ENCODE data around the gene HFM1. TPM values are rescaled to one million over a fixed set of nuclear protein-coding genes. Genes with fewer than 3 reads are reported as not detected.
"Not testable (repeated sequence)": the region's sequence is repeated elsewhere in the genome, so short reads cannot be mapped to it uniquely, and the experiment has no call there.

Gene HFM1
- polyA plus RNA-seq, 1 donor (not counting 4 experiments of a cell fraction or from before 2014, with no cell fraction given) = not detected

DNA sequence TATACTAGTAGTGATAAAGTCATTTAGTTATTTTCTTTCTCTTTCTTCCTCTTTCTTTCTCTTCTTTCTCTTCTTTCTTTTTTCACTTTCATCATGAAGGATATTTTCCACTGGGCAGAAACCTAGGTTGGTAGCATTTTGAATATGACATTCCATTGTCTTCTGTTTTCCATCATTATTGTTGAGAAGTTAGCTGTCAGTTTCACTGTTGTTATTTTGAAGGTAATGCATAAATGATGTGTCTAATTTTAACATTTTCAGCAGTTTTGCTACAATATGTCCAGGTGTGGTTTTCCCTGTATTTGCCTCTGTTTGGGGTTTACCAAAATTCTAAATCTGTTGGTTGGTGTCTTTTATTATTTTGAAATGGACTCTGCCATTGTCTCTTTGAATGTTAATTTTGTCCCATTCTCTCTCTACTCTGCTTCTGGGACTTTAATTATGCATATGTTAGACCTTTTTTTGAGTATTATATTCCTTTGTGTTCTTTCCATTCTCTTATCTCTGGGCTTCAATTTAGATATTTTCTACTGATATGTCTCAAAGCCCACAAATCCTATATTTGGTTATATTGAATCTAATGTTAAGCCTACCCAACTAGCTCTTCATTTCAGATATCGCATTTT is 96.7 kb downstream of the HFM1 start:
- H3K4me1 ChIP-seq (ENCODE audit: control insufficient read depth, extremely low read depth, insufficient read depth, low read length) = no peaks in the 10 kb centered on the region
- no peak for DNase-seq (ENCODE audit: low read depth, low spot score)
- no peaks in the 10 kb centered on the region for H3K9me3 ChIP-seq (ENCODE audit: control insufficient read depth, low read depth, low read length)
- no peaks in the 10 kb centered on the region for H3K27me3 ChIP-seq (ENCODE audit: control insufficient read depth, extremely low read depth, insufficient read depth, low read length)
- no peak overlapping the region for H3K4me3 ChIP-seq (ENCODE audit: control insufficient read depth in 2 of 3, extremely low read depth in 1 of 3, insufficient read depth in 2 of 3, low read depth in 1 of 3, low read length in 3 of 3)
- no peaks in the 10 kb centered on the region for H3K36me3 ChIP-seq (ENCODE audit: control insufficient read depth in 2 of 2, extremely low read depth in 1 of 2, insufficient read depth in 2 of 2, low read length in 2 of 2)
- no peak overlapping the region for H2AFZ ChIP-seq (ENCODE audit: control insufficient read depth, low read length)
- no peaks in the 10 kb centered on the region for H3K79me2 ChIP-seq (ENCODE audit: control insufficient read depth, insufficient read depth, low read length)
- no peak for TF ChIP-seq EZH2 (IDR thresholded peaks at IDR 0.05; ENCODE audit: low read length)
- TF ChIP-seq, protein P1, sequence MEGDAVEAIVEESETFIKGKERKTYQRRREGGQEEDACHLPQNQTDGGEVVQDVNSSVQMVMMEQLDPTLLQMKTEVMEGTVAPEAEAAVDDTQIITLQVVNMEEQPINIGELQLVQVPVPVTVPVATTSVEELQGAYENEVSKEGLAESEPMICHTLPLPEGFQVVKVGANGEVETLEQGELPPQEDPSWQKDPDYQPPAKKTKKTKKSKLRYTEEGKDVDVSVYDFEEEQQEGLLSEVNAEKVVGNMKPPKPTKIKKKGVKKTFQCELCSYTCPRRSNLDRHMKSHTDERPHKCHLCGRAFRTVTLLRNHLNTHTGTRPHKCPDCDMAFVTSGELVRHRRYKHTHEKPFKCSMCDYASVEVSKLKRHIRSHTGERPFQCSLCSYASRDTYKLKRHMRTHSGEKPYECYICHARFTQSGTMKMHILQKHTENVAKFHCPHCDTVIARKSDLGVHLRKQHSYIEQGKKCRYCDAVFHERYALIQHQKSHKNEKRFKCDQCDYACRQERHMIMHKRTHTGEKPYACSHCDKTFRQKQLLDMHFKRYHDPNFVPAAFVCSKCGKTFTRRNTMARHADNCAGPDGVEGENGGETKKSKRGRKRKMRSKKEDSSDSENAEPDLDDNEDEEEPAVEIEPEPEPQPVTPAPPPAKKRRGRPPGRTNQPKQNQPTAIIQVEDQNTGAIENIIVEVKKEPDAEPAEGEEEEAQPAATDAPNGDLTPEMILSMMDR (optimal IDR thresholded peaks at IDR 0.05 in 1 of 3, IDR thresholded peaks at IDR 0.05 in 1 of 3, conservative IDR thresholded peaks at IDR 0.05 in 1 of 3; ENCODE audit: extremely low read depth in 1 of 3, insufficient read depth in 2 of 3, low read length in 3 of 3) = no peak
- no peak overlapping the region for H3K9ac ChIP-seq (ENCODE audit: control insufficient read depth, extremely low read depth, insufficient read depth, low read length)
- dilution Hi-C loops (cut with MboI; ENCODE audit: extremely low pct_ligation_motif_present, low sequenced_read_pairs) = no loop called here
- H3K9me1 ChIP-seq (ENCODE audit: control insufficient read depth, extremely low read depth, insufficient read depth, low read length) = no peaks in the 10 kb centered on the region
- H3K27ac ChIP-seq (ENCODE audit: control insufficient read depth, insufficient read depth, low read length) = no peak overlapping the region
- no peaks in the 10 kb centered on the region for H4K20me1 ChIP-seq (ENCODE audit: control insufficient read depth, extremely low read depth, insufficient read depth, low read length)
- no peak for FAIRE-seq
- H3K4me2 ChIP-seq (ENCODE audit: control insufficient read depth, extremely low read depth, insufficient read depth, low read depth, low read length) = no peak overlapping the region

DNA sequence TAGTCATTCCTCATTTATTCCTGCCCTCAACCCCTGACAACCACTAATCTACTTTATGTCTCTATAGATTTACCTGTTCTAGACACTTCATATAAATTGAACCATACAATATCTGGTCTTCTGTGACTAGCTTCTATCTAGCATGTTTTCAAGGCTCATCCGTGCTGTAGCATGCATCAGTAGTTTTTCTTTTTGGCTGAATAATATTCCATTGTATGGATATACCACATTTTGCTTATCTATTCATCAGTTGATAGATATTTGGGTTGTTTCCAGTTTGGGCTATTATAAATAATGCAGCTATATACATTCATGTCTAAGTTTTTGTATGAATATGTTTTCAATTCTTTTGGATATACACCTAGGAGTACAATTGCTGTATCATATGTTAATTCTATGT is 101.5 kb downstream of the HFM1 start:
- Histone ChIP-seq H3K4me3 (ENCODE audit: control insufficient read depth in 2 of 3, extremely low read depth in 1 of 3, insufficient read depth in 2 of 3, low read depth in 1 of 3, low read length in 3 of 3) (no peak overlapping the region), H3K79me2 (ENCODE audit: control insufficient read depth, insufficient read depth, low read length) (no peaks in the 10 kb centered on the region), H3K36me3 (ENCODE audit: control insufficient read depth in 2 of 2, extremely low read depth in 1 of 2, insufficient read depth in 2 of 2, low read length in 2 of 2) (no peaks in the 10 kb centered on the region), H3K9me1 (ENCODE audit: control insufficient read depth, extremely low read depth, insufficient read depth, low read length) (no peaks in the 10 kb centered on the region), H3K9ac (ENCODE audit: control insufficient read depth, extremely low read depth, insufficient read depth, low read length) (no peak overlapping the region), H3K9me3 (ENCODE audit: control insufficient read depth, low read depth, low read length) (no peaks in the 10 kb centered on the region), H3K4me1 (ENCODE audit: control insufficient read depth, extremely low read depth, insufficient read depth, low read length) (no peaks in the 10 kb centered on the region), H3K27me3 (ENCODE audit: control insufficient read depth, extremely low read depth, insufficient read depth, low read length) (no peaks in the 10 kb centered on the region), H3K27ac (ENCODE audit: control insufficient read depth, insufficient read depth, low read length) (no peak overlapping the region), H4K20me1 (ENCODE audit: control insufficient read depth, extremely low read depth, insufficient read depth, low read length) (no peaks in the 10 kb centered on the region), H3K4me2 (ENCODE audit: control insufficient read depth, extremely low read depth, insufficient read depth, low read depth, low read length) (no peak overlapping the region), H2AFZ (ENCODE audit: control insufficient read depth, low read length) (no peak overlapping the region)
- TF ChIP-seq EZH2 (IDR thresholded peaks at IDR 0.05; ENCODE audit: low read length) = no peak
- TF ChIP-seq, protein P1 (optimal IDR thresholded peaks at IDR 0.05 in 1 of 3, IDR thresholded peaks at IDR 0.05 in 1 of 3, conservative IDR thresholded peaks at IDR 0.05 in 1 of 3; ENCODE audit: extremely low read depth in 1 of 3, insufficient read depth in 2 of 3, low read length in 3 of 3) = no peak
- FAIRE-seq = no peak
- dilution Hi-C loops (cut with MboI; ENCODE audit: extremely low pct_ligation_motif_present, low sequenced_read_pairs) = no loop called here
- no peak for DNase-seq (ENCODE audit: low read depth, low spot score)

- H3K79me2 ChIP-seq (ENCODE audit: control insufficient read depth, insufficient read depth, low read length); H3K4me3 ChIP-seq (ENCODE audit: control insufficient read depth in 2 of 3, extremely low read depth in 1 of 3, insufficient read depth in 2 of 3, low read depth in 1 of 3, low read length in 3 of 3); dilution Hi-C loops (cut with MboI; ENCODE audit: extremely low pct_ligation_motif_present, low sequenced_read_pairs); H4K20me1 ChIP-seq (ENCODE audit: control insufficient read depth, extremely low read depth, insufficient read depth, low read length); H3K9me3 ChIP-seq (ENCODE audit: control insufficient read depth, low read depth, low read length); H3K36me3 ChIP-seq (ENCODE audit: control insufficient read depth in 2 of 2, extremely low read depth in 1 of 2, insufficient read depth in 2 of 2, low read length in 2 of 2); FAIRE-seq; H3K9me1 ChIP-seq (ENCODE audit: control insufficient read depth, extremely low read depth, insufficient read depth, low read length); DNase-seq (ENCODE audit: low read depth, low spot score); H3K4me1 ChIP-seq (ENCODE audit: control insufficient read depth, extremely low read depth, insufficient read depth, low read length); H3K4me2 ChIP-seq (ENCODE audit: control insufficient read depth, extremely low read depth, insufficient read depth, low read depth, low read length); H3K27ac ChIP-seq (ENCODE audit: control insufficient read depth, insufficient read depth, low read length); H3K27me3 ChIP-seq (ENCODE audit: control insufficient read depth, extremely low read depth, insufficient read depth, low read length); H3K9ac ChIP-seq (ENCODE audit: control insufficient read depth, extremely low read depth, insufficient read depth, low read length); H2AFZ ChIP-seq (ENCODE audit: control insufficient read depth, low read length): not testable (repeated sequence)
Observed at GRCh38 chr1:91288843-91289553, 115.6 kb downstream of the HFM1 start.

DNA sequence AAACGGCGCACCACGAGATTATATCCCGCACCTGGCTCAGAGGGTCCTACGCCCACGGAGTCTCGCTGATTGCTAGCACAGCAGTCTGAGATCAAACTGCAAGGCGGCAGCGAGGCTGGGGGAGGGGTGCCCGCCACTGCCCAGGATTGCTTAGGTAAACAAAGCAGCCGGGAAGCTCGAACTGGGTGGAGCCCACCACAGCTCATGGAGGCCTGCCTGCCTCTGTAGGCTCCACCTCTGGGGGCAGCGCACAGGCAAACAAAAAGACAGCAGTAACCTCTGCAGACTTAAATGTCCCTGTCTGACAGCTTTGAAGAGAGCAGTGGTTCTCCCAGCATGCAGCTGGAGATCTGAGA is 117.7 kb downstream of the HFM1 start:
- H3K36me3 ChIP-seq (ENCODE audit: control insufficient read depth in 2 of 2, extremely low read depth in 1 of 2, insufficient read depth in 2 of 2, low read length in 2 of 2); H3K27ac ChIP-seq (ENCODE audit: control insufficient read depth, insufficient read depth, low read length); H3K4me3 ChIP-seq (ENCODE audit: control insufficient read depth in 2 of 3, extremely low read depth in 1 of 3, insufficient read depth in 2 of 3, low read depth in 1 of 3, low read length in 3 of 3); H2AFZ ChIP-seq (ENCODE audit: control insufficient read depth, low read length); H3K9ac ChIP-seq (ENCODE audit: control insufficient read depth, extremely low read depth, insufficient read depth, low read length); H3K4me1 ChIP-seq (ENCODE audit: control insufficient read depth, extremely low read depth, insufficient read depth, low read length); H3K27me3 ChIP-seq (ENCODE audit: control insufficient read depth, extremely low read depth, insufficient read depth, low read length); H3K79me2 ChIP-seq (ENCODE audit: control insufficient read depth, insufficient read depth, low read length); dilution Hi-C loops (cut with MboI; ENCODE audit: extremely low pct_ligation_motif_present, low sequenced_read_pairs); H4K20me1 ChIP-seq (ENCODE audit: control insufficient read depth, extremely low read depth, insufficient read depth, low read length); H3K9me3 ChIP-seq (ENCODE audit: control insufficient read depth, low read depth, low read length); FAIRE-seq; H3K9me1 ChIP-seq (ENCODE audit: control insufficient read depth, extremely low read depth, insufficient read depth, low read length); H3K4me2 ChIP-seq (ENCODE audit: control insufficient read depth, extremely low read depth, insufficient read depth, low read depth, low read length); DNase-seq (ENCODE audit: low read depth, low spot score): not testable (repeated sequence)

Data from keratinocyte (primary cell).